Peyer's patch (tissue), 4 donors: ENCODE results near the gene SLC45A1. TPM values are rescaled to one million over a fixed set of nuclear protein-coding genes. Genes with fewer than 3 reads are reported as not detected.
A peak's percentile ranks its signal among the peaks of the same experiment; 100 is the strongest.

Experiments used
- DNase-seq, 3 donors: peaks; one replicate each; pipeline ENCODE4 v3.0.0-alpha.2; 2017 to 2019
- H3K27ac ChIP-seq, 4 donors: fragments of 200-600 bp; sonication (generic); one replicate each; pipeline ENCODE4 v1.5.1; 2016 to 2019
- H3K27me3 ChIP-seq, 2 donors: fragments of 200-600 bp; sonication (generic); one replicate each; pipeline ENCODE4 v1.5.1; 2019
- H3K36me3 ChIP-seq, 3 donors: fragments of 200-600 bp; sonication (generic); one replicate each; pipeline ENCODE4 v1.5.1; 2016 to 2019
- H3K4me1 ChIP-seq, 4 donors: fragments of 200-600 bp; sonication (generic); one replicate each; pipeline ENCODE4 v1.5.1; 2016 to 2019
- H3K4me3 ChIP-seq, 4 donors: fragments of 200-600 bp; sonication (generic); 1 replicate in 3 of 4; 2 replicates in 1 of 4; pipeline ENCODE4 v1.5.1; 2016 to 2019; ENCODE audit warnings: mild to moderate bottlenecking in 1 of 4
- H3K9me3 ChIP-seq, 4 donors: fragments of 200-600 bp; sonication (generic); one replicate each; pipeline ENCODE4 v1.5.1; 2016 to 2019; ENCODE audit warnings: mild to moderate bottlenecking in 1 of 4
- POLR2A ChIP-seq, 2 donors: fragments of 450-650 bp; IDR thresholded peaks; one replicate each; pipeline ENCODE4 v1.5.1; 2017; ENCODE audit warnings: antibody characterized with exemption in 2 of 2, mild to moderate bottlenecking in 2 of 2, moderate library complexity in 2 of 2
- total RNA-seq, 4 donors: library from RNA; depleted of rRNA; stranded (reverse); fragments of >200 nt; gene quantifications; one replicate each; pipeline ENCODE4 v1.1.0, GENCODE V29; 2016
- TF ChIP-seq, protein P1 (sequence below), 6 experiments: fragments of 450-650 bp in 4 of 6; fragments of 200-600 bp in 2 of 6; sonication (generic) in 1 of 6; IDR thresholded peaks; one replicate each; pipeline ENCODE4 v1.5.1; 2017 to 2019; ENCODE audit warnings: antibody characterized with exemption in 6 of 6, mild to moderate bottlenecking in 3 of 6, moderate library complexity in 1 of 6

SLC45A1 gene
- total RNA-seq, 4 donors from 2014 or later: 0.70 to 2.5 (median 1.1) TPM

- no peak for DNase-seq
- no peaks in the 10 kb centered on the region for H3K9me3 ChIP-seq
- H3K4me1 ChIP-seq: no peaks in the 10 kb centered on the region
- no peaks in the 10 kb centered on the region for H3K27me3 ChIP-seq
- no peaks in the 10 kb centered on the region for H3K36me3 ChIP-seq
- H3K27ac ChIP-seq: no peak overlapping the region
- no peak overlapping the region for H3K4me3 ChIP-seq
- no peak for TF ChIP-seq POLR2A (IDR thresholded peaks at IDR 0.05)
- TF ChIP-seq, protein P1, sequence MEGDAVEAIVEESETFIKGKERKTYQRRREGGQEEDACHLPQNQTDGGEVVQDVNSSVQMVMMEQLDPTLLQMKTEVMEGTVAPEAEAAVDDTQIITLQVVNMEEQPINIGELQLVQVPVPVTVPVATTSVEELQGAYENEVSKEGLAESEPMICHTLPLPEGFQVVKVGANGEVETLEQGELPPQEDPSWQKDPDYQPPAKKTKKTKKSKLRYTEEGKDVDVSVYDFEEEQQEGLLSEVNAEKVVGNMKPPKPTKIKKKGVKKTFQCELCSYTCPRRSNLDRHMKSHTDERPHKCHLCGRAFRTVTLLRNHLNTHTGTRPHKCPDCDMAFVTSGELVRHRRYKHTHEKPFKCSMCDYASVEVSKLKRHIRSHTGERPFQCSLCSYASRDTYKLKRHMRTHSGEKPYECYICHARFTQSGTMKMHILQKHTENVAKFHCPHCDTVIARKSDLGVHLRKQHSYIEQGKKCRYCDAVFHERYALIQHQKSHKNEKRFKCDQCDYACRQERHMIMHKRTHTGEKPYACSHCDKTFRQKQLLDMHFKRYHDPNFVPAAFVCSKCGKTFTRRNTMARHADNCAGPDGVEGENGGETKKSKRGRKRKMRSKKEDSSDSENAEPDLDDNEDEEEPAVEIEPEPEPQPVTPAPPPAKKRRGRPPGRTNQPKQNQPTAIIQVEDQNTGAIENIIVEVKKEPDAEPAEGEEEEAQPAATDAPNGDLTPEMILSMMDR (IDR thresholded peaks at IDR 0.05): no peak
These were observed 14.9 kb downstream of the SLC45A1 start for GRCh38 chr1:8332806-8333205.

- no peaks in the 10 kb centered on the region for H3K9me3 ChIP-seq
- H3K4me1 ChIP-seq: no peaks in the 10 kb centered on the region
- no peak overlapping the region for H3K4me3 ChIP-seq
- TF ChIP-seq, protein P1 (IDR thresholded peaks at IDR 0.05): no peak
- no peak for TF ChIP-seq POLR2A (IDR thresholded peaks at IDR 0.05)
- H3K36me3 ChIP-seq: no peaks in the 10 kb centered on the region
- no peak for DNase-seq
- H3K27me3 ChIP-seq: no peaks in the 10 kb centered on the region
- no peak overlapping the region for H3K27ac ChIP-seq
These were observed 15.5 kb downstream of the SLC45A1 start for GRCh38 chr1:8333246-8333987.

GRCh38 chr1:8334106-8334851 lies 16.4 kb downstream of the SLC45A1 start:
- no peaks in the 10 kb centered on the region for H3K4me1 ChIP-seq
- DNase-seq: no peak
- H3K27ac ChIP-seq: no peak overlapping the region
- no peak overlapping the region for H3K4me3 ChIP-seq
- no peaks in the 10 kb centered on the region for H3K27me3 ChIP-seq
- no peaks in the 10 kb centered on the region for H3K9me3 ChIP-seq
- H3K36me3 ChIP-seq: no peaks in the 10 kb centered on the region
- TF ChIP-seq, protein P1 (IDR thresholded peaks at IDR 0.05): no peak
- TF ChIP-seq POLR2A (IDR thresholded peaks at IDR 0.05): no peak

- no peaks in the 10 kb centered on the region for H3K36me3 ChIP-seq
- H3K4me3 ChIP-seq: no peak overlapping the region
- TF ChIP-seq POLR2A (IDR thresholded peaks at IDR 0.05): no peak
- TF ChIP-seq, protein P1 (IDR thresholded peaks at IDR 0.05): no peak
- H3K27me3 ChIP-seq: no peaks in the 10 kb centered on the region
- peak in 1 of 3 donors; percentile 39 for DNase-seq
- no peaks in the 10 kb centered on the region for H3K4me1 ChIP-seq
- H3K9me3 ChIP-seq: no peaks in the 10 kb centered on the region
- H3K27ac ChIP-seq: no peak overlapping the region
These were observed 17.3 kb downstream of the SLC45A1 start for GRCh38 chr1:8335246-8335645.

DNA sequence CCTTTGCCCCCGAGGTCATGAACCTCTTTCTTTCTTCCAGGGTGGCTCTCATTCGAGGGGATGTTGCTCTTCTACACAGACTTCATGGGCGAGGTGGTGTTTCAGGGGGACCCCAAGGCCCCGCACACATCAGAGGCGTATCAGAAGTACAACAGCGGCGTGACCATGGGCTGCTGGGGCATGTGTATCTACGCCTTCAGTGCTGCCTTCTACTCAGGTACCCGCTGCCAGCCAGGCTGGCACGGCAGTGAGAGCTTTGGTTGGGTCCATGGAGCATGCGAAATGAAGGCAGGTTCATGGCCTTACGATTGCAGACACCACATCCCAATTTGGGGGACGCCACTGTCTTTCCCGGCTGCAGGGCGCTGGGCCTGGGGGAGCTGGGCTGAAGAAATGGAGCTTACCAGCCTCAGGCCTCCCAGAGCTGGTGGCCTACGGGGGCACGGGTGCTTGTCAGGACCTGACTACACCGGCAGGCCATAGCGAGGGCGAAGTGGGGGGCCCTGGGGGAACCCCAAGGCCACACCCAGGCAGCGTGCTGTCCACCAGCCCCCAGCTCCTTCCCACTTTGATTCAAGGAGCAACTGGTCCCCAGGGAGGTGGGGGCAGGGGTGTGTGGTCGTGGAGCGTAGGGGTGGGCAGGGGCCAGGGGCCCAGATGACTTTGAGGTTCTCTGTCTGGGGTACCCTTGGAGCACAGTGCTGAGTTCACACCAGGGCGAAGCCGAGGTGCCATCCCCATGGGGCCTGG lies 20.0 kb downstream of the SLC45A1 start:
- no peaks in the 10 kb centered on the region for H3K4me1 ChIP-seq
- H3K36me3 ChIP-seq: no peaks in the 10 kb centered on the region
- TF ChIP-seq POLR2A (IDR thresholded peaks at IDR 0.05): no peak
- TF ChIP-seq, protein P1 (IDR thresholded peaks at IDR 0.05): no peak
- H3K9me3 ChIP-seq: no peaks in the 10 kb centered on the region
- H3K27me3 ChIP-seq: no peaks in the 10 kb centered on the region
- no peak overlapping the region for H3K27ac ChIP-seq
- DNase-seq: peak in 1 of 3 donors; percentile 34
- H3K4me3 ChIP-seq: no peak overlapping the region
